SK-N-MC (cell line): ENCODE results near the gene CLDN6.

Source experiments
- EZH2 ChIP-seq: fragments of 200-600 bp; sonication (generic); IDR thresholded peaks from one replicate; pipeline ENCODE4 v1.6.1; 2017; ENCODE audit warnings: antibody characterized with exemption
- POLR2AphosphoS5 ChIP-seq: IDR thresholded peaks from 2 replicates; pipeline ENCODE4 v1.6.1; 2012; ENCODE audit warnings: mild to moderate bottlenecking, low read depth, low read length, borderline replicate concordance

GRCh38 chr16:2975161-2975795 is 42.7 kb downstream of the CLDN6 start:
- TF ChIP-seq POLR2AphosphoS5: no peak
- no peak for TF ChIP-seq EZH2
